Heart left ventricle (tissue), 16 donors: ENCODE results near the gene MATR3. TPM values are rescaled to one million over a fixed set of nuclear protein-coding genes. Genes with fewer than 3 reads are reported as not detected.
"Not testable (repeated sequence)": the region's sequence is repeated elsewhere in the genome, so short reads cannot be mapped to it uniquely, and the experiment has no call there.

Experiments used
- ATAC-seq, 4 donors: fragments of 200-7000 bp; cut with Tn5 transposase; one replicate each; pipeline ENCODE4 v1.9.1; 2020 to 2022; ENCODE audit warnings: moderate library complexity in 4 of 4, mild to moderate bottlenecking in 3 of 4, moderate number of reproducible peaks in 1 of 4
- DNase-seq, 5 donors: peaks; one replicate each; pipeline ENCODE4 v3.0.0-alpha.2; 2020
- H3K27ac ChIP-seq, 12 donors: fragments of 200-600 bp; sonication (generic) in 4 of 12; one replicate each; pipeline versions ENCODE4 v1.5.0 to v1.8.0; 2016 to 2022; ENCODE audit warnings: mild to moderate bottlenecking in 2 of 12
- H3K27me3 ChIP-seq, 9 donors: fragments of 200-600 bp; sonication (generic) in 2 of 9; one replicate each; pipeline versions ENCODE4 v1.5.1 to v1.8.0; 2016 to 2022; ENCODE audit warnings: mild to moderate bottlenecking in 3 of 9
- H3K36me3 ChIP-seq, 9 donors: fragments of 200-600 bp; sonication (generic) in 2 of 9; one replicate each; pipeline versions ENCODE4 v1.5.0 to v1.8.0; 2018 to 2022; ENCODE audit warnings: mild to moderate bottlenecking in 2 of 9
- H3K4me1 ChIP-seq, 12 donors: fragments of 200-600 bp; sonication (generic) in 4 of 12; one replicate each; pipeline versions ENCODE4 v1.5.0 to v1.8.0; 2016 to 2022; ENCODE audit warnings: mild to moderate bottlenecking in 3 of 12
- H3K4me3 ChIP-seq, 12 donors: fragments of 200-600 bp; sonication (generic) in 4 of 12; one replicate each; pipeline versions ENCODE4 v1.5.0 to v1.8.0; 2017 to 2022; ENCODE audit warnings: mild to moderate bottlenecking in 9 of 12, moderate library complexity in 4 of 12
- H3K9me3 ChIP-seq, 12 donors: fragments of 200-600 bp; sonication (generic) in 4 of 12; one replicate each; pipeline versions ENCODE4 v1.5.0 to v1.8.0; 2016 to 2022; ENCODE audit warnings: mild to moderate bottlenecking in 1 of 12
- CTCF ChIP-seq, 12 donors: fragments of 200-600 bp; sonication (generic) in 4 of 12; IDR thresholded peaks; one replicate each; pipeline versions ENCODE4 v1.5.0 to v1.8.0; 2018 to 2022; ENCODE audit warnings: antibody characterized with exemption in 12 of 12, mild to moderate bottlenecking in 5 of 12
- POLR2A ChIP-seq, 2 donors: fragments of 450-650 bp; IDR thresholded peaks; one replicate each; pipeline ENCODE4 v1.6.1; 2017; ENCODE audit warnings: antibody characterized with exemption in 2 of 2, mild to moderate bottlenecking in 2 of 2, moderate library complexity in 2 of 2
- WGBS, 4 donors: extraction: QIAGEN DNeasy Blood & Tissue Kit in 2 of 4; methylation state at CpG; one replicate each; pipeline versions ENCODE4 v1.1.5 to v1.1.7; 2013 to 2018; 5-methylcytosine and 5-hydroxymethylcytosine counted together
- intact Hi-C, 10 donors: fragments of 100-400 bp; cut with DNase I; formaldehyde crosslinking; loops; one replicate each; pipeline versions ENCODE4 v1.11.1 to v1.14.2; 2022
- polyA plus RNA-seq, 2 donors: library from polyadenylated mRNA; stranded (reverse); fragments of 200-250 nt; gene quantifications; one replicate each; pipeline ENCODE4 v1.2.3, GENCODE V29; 2013
- total RNA-seq, 9 donors: library from RNA; depleted of rRNA in 2 of 9; stranded (reverse); fragments of >200 nt in 2 of 9; fragmentation: NEBNext Ultra II Directional in 3 of 9; extraction: Animal tissue kit (Norgen Biotek cat#: 25700) in 3 of 9; gene quantifications; one replicate each; pipeline versions ENCODE4 v1.1.0 to v1.2.4, GENCODE V29; 2016 to 2023
- donor health status: ischemic (EF 13 %, LVEDD 7.1; RV severe dilation, severe dysfunction).
- donor health status: healthy with polysubstance abuse.
- donor health status: DM: no; HTN: yes; CAD: no.
- donor health status: DM: no; HTN: no; CAD: no.
- donor health status: ischemic (EF 25% LVEDD 6.9; RV normal size, moderate dysfunction).
- donor health status: ischemic (EF 25% LVEDD 5.7; RV mildly dilated, moderate dysfunction).
- donor health status: healthy.
- donor health status: DM: yes; HTN: yes; CAD: no.
- donor health status: ischemic (EF 35%, LVEDD 5.7; RV mildly dilated, moderate dysfunction).
- donor health status: nonischemic (EF 11% LVEDD 7.7; RV severe dilation, severe dysfunction).
- donor health status: DM: yes; HTN: yes; CAD: no.
- donor health status: PGD.
- donor health status: ischemic (EF 29% LVEDD 5.4; RV normal size, mild dysfunction).
- donor health status: nonischemic (EF 23%, LVEDD 6.1; RV moderate dilation, normal function).

Gene MATR3
- total and polyA plus RNA-seq, 11 donors = 97.2 to 208 (median 138) TPM

DNA sequence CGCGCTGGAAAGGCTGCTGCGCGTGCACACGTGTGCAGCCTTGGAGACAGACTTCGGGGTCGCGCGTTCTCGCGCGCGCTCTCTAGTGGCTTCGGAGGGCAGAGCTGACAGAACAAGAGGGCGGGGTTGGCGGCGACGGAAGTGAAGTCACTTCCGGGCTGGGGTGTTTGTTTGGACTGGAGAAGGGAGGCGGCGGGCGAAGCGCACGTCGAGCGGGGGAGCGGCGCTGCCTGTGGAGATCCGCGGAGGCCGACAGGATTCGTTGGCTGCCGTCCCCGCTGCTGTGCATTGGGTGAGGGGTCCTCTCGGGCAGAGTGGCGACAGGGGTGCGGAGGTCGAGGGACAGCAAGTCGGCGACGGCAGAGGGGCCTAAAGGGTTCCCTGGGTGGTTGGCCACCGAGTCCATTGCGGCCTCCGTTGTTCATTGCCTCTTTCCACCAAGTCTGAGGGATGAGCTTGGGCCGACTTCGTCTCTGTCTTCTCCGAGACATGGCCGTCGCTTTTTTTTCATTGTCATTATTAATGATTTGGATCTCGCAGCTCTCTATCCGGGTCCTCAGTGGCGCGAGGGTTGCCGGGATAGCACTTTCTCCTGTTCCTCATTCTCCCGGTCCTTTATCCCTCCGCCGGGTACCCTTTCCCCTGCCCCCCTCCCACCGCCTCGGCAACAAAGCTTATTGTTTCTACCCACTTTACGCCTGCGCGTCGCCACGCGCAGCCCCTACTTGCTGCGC, 48.3 kb downstream of the MATR3 start, which contains the start of gene PAIP2:
TSS of gene PAIP2 (plus strand) at position 166 of the 734 bp plus-strand sequence. CDS start 21,931 bp downstream, outside the sequence.
- Histone ChIP-seq H3K4me1 (peaks cover 0 to 39% (median 26%) of the 10 kb centered on the region in 12 donors), H3K4me3 (peak within 1 kb of the TSS; percentile 54 to 98 (median 76)), H3K27me3 (no peaks in the 10 kb centered on the region), H3K27ac (peak within 1 kb of the TSS; percentile 91 to 99 (median 96)), H3K9me3 (no peaks in the 10 kb centered on the region), H3K36me3 (peaks cover 0 to 9% (median 0%) of the 10 kb centered on the region in 9 donors)
- ATAC-seq (peak; percentile 95 to 99 (median 98)), DNase-seq (peak; percentile 97 to 99 (median 99))
- WGBS, 4 donors = 0 to 1% (median 0%) methylated on average over 47 to 66 of the region's 66 CpGs
- intact Hi-C loops = loop anchor here in 8 of 10 donors (2.0 to 10.0 kb wide), 7 partner anchors 35 to 60 kb away; partner anchors contain the start of genes MATR3 (in 4 of the 8) and SPATA24 (in 1 of the 8)
- TF ChIP-seq POLR2A (IDR thresholded peaks at IDR 0.05) (peak; percentile 74 to 91), CTCF (IDR thresholded peaks at IDR 0.05) (peak; percentile 59 to 91 (median 76))

GRCh38 chr5:139342423-139342723, 48.8 kb downstream of the MATR3 start:
- H3K36me3 ChIP-seq = peaks cover 0 to 9% (median 2%) of the 10 kb centered on the region in 9 donors
- no peaks in the 10 kb centered on the region for H3K9me3 ChIP-seq
- DNase-seq (no peak), ATAC-seq (no peak)
- H3K4me1 ChIP-seq = peaks cover 0 to 41% (median 26%) of the 10 kb centered on the region in 12 donors
- TF ChIP-seq POLR2A (IDR thresholded peaks at IDR 0.05) = no peak
- no peak for TF ChIP-seq CTCF (IDR thresholded peaks at IDR 0.05)
- WGBS, 4 donors = 0 to 1% (median 0%) methylated on average over 16 of the region's 16 CpGs
- no peaks in the 10 kb centered on the region for H3K27me3 ChIP-seq
- peak overlapping the region; percentile 91 to 99 (median 96) for H3K27ac ChIP-seq
- intact Hi-C loops = loop anchor here in 7 of 10 donors (5.0 to 10.0 kb wide), 6 partner anchors 35 to 60 kb away; partner anchors contain the start of genes MATR3 (in 3 of the 7) and SPATA24 (in 1 of the 7)
- H3K4me3 ChIP-seq = peak overlapping the region; percentile 54 to 98 (median 76)

- peak overlapping the region in 10 of 12 donors; percentile 73 to 98 (median 76) for H3K4me3 ChIP-seq
- no peaks in the 10 kb centered on the region for H3K27me3 ChIP-seq
- intact Hi-C loops = loop anchor here in 7 of 10 donors (5.0 to 10.0 kb wide), 6 partner anchors 36 to 59 kb away; partner anchors contain the start of genes MATR3 (in 3 of the 7) and SPATA24 (in 1 of the 7)
- DNase-seq (no peak), ATAC-seq (no peak)
- H3K9me3 ChIP-seq = no peaks in the 10 kb centered on the region
- H3K4me1 ChIP-seq = peaks cover 0 to 44% (median 28%) of the 10 kb centered on the region in 12 donors
- peak overlapping the region in 1 of 12 donors; percentile 99 for H3K27ac ChIP-seq
- 79 to 84% (median 83%) methylated on average over 9 of the region's 9 CpGs for WGBS, 4 donors
- peaks cover 0 to 18% (median 6%) of the 10 kb centered on the region in 9 donors for H3K36me3 ChIP-seq
- no peak for TF ChIP-seq CTCF (IDR thresholded peaks at IDR 0.05)
Observed at GRCh38 chr5:139343476-139343875, 49.9 kb downstream of the MATR3 start.

DNA sequence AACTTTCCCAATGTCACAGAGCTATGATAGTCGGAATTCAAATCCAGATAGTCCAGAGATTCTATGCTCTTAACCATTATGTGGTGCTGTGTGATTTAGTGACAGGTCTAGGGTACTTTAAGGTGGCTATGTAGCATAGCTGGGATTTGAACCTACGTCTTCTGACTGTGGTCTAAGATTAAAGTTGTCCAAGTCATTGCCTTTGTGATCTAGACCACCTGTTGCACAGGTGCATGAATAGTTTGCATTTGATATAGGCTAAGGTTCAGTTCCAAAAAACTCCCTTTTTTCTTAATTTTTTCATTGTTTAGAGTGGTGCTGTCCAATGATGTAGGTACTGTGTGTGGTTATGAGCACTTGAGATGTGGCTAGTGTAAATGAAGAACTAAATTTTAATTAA, 50.6 kb downstream of the MATR3 start:
- WGBS, 4 donors = 50 to 81% (median 76%) methylated on average over 2 of the region's 2 CpGs
- intact Hi-C loops = loop anchor here in 7 of 10 donors (5.0 to 10.0 kb wide), 6 partner anchors 37 to 58 kb away; partner anchors contain the start of genes MATR3 (in 3 of the 7) and SPATA24 (in 1 of the 7)
- ATAC-seq = no peak
- peak overlapping the region in 2 of 12 donors; percentile 3 to 4 for H3K4me3 ChIP-seq
- H3K4me1 ChIP-seq = peaks cover 0 to 51% (median 30%) of the 10 kb centered on the region in 12 donors
- H3K36me3 ChIP-seq = peaks cover 0 to 18% (median 6%) of the 10 kb centered on the region in 9 donors
- H3K27ac ChIP-seq = no peak overlapping the region
- no peak for DNase-seq
- H3K27me3 ChIP-seq = no peaks in the 10 kb centered on the region
- H3K9me3 ChIP-seq = no peaks in the 10 kb centered on the region
- TF ChIP-seq CTCF (IDR thresholded peaks at IDR 0.05) (no peak), POLR2A (IDR thresholded peaks at IDR 0.05) (no peak)

- Histone ChIP-seq H3K4me1 (peaks cover 0 to 57% (median 33%) of the 10 kb centered on the region in 12 donors), H3K36me3 (peaks cover 0 to 21% (median 6%) of the 10 kb centered on the region in 9 donors)
- H3K27ac ChIP-seq, H3K9me3 ChIP-seq, H3K4me3 ChIP-seq, ATAC-seq, DNase-seq, H3K27me3 ChIP-seq: not testable (repeated sequence)
- 93 to 95% (median 94%) methylated on average over 8 of the region's 8 CpGs for whole genome bisulfite sequencing, 4 donors
- intact Hi-C loops = loop anchor here in 1 of 10 donors (10.0 kb wide), 1 partner anchor 51 kb away; the partner anchor contains the start of gene MATR3
Observed at GRCh38 chr5:139345442-139345841, 51.9 kb downstream of the MATR3 start.

- WGBS, 4 donors = 86 to 96% (median 89%) methylated on average over 9 of the region's 9 CpGs
- Histone ChIP-seq H3K4me1 (peaks cover 0 to 68% (median 30%) of the 10 kb centered on the region in 12 donors), H3K36me3 (peaks cover 0 to 24% (median 6%) of the 10 kb centered on the region in 9 donors)
- not testable (repeated sequence) for DNase-seq, H3K4me3 ChIP-seq, ATAC-seq, H3K9me3 ChIP-seq, H3K27ac ChIP-seq, H3K27me3 ChIP-seq
- intact Hi-C loops = loop anchor here in 1 of 10 donors (10.0 kb wide), 1 partner anchor 53 kb away; the partner anchor contains the start of gene MATR3
Observed at GRCh38 chr5:139347863-139348262, 54.3 kb downstream of the MATR3 start.
